GM12878 (cell line): ENCODE measurements around the gene TIRAP. TPM values are rescaled to one million over a fixed set of nuclear protein-coding genes. Genes with fewer than 3 reads are reported as not detected.

Experiments used
- ATAC-seq: fragments of 200-7000 bp; cut with Tn5 transposase; 3 replicates; pipeline ENCODE4 v1.9.1; 2020; ENCODE audit warnings: mild to moderate bottlenecking, moderate library complexity
- BruUV-seq: library from RNA; stranded (reverse); fragments of 400-500 nt; replicated peaks from 2 replicates; lab custom pipeline; 2021; lab: Mats Ljungman, UMichigan
- CTCF ChIA-PET: fragments of 300-600 bp; sonication (Branson Sonifier 250); formaldehyde crosslinking; extraction: SDS; loops from one replicate; lab custom pipeline; 2021; ENCODE audit warnings: inconsistent platforms; lab: Yijun Ruan, JAX
- POLR2A ChIA-PET: fragments of 350-600 bp; formaldehyde crosslinking; extraction: SDS; loops from one replicate; lab custom pipeline; 2021; ENCODE audit warnings: inconsistent platforms; lab: Charles Lee
- RAD21 ChIA-PET: fragments of 300-600 bp; sonication (Branson Sonifier 250); formaldehyde crosslinking; loops from one replicate; lab custom pipeline; 2023; ENCODE audit warnings: antibody characterized with exemption; ENCODE audit not compliant: unreplicated experiment; lab: Charles Lee
- SMC1A ChIA-PET: fragments of 300-600 bp; sonication (Branson Sonifier 250); formaldehyde crosslinking; loops from one replicate; lab custom pipeline; 2023; ENCODE audit not compliant: unreplicated experiment, uncharacterized antibody; lab: Charles Lee
- DNase-seq: peaks from one replicate; pipeline ENCODE4 v3.0.0-alpha.2; 2011; ENCODE audit warnings: low read depth, low spot score
- FAIRE-seq: peaks from 3 replicates; lab custom pipeline; 2011; peaks lifted over from hg19 to GRCh38; lab: Jason Lieb, UNC
- H2AFZ ChIP-seq: 2 replicates; pipeline ENCODE4 v1.6.0; 2011; ENCODE audit warnings: low read depth, low read length, control low read depth; ENCODE audit not compliant: control insufficient read depth
- H3K27ac ChIP-seq: 2 replicates; pipeline ENCODE4 v1.5.1; 2011; ENCODE audit warnings: control low read depth; ENCODE audit not compliant: control insufficient read depth, insufficient read depth
- H3K27me3 ChIP-seq, 2 experiments: replicated peaks in 1 of 2; 2 replicates each; pipeline versions ENCODE4 v1.6.0 to v1.6.1; 2011; ENCODE audit warnings: low read length in 1 of 2; ENCODE audit not compliant: control insufficient read depth in 2 of 2, insufficient read depth in 2 of 2
- H3K36me3 ChIP-seq, 2 experiments: 2 replicates each; pipeline ENCODE4 v1.5.1; 2011; ENCODE audit warnings: low read length in 1 of 2; ENCODE audit not compliant: control insufficient read depth in 2 of 2, insufficient read depth in 2 of 2
- H3K4me1 ChIP-seq: 2 replicates; pipeline ENCODE4 v1.6.1; 2011; ENCODE audit warnings: mild to moderate bottlenecking, low read length, moderate library complexity, mixed read lengths; ENCODE audit not compliant: control insufficient read depth, insufficient read depth
- H3K4me2 ChIP-seq: 2 replicates; pipeline ENCODE4 v1.6.0; 2011; ENCODE audit warnings: control low read depth; ENCODE audit not compliant: control insufficient read depth, insufficient read depth
- H3K4me3 ChIP-seq: fragments of 200-600 bp; sonication (generic); 2 replicates; pipeline ENCODE4 v1.5.1; 2016
- H3K79me2 ChIP-seq: 2 replicates; pipeline ENCODE4 v1.6.0; 2011; ENCODE audit warnings: low read length; ENCODE audit not compliant: control insufficient read depth, insufficient read depth
- H3K9ac ChIP-seq: 2 replicates; pipeline ENCODE4 v1.8.0; 2011; ENCODE audit warnings: low read length, control low read depth, mixed read lengths; ENCODE audit not compliant: control insufficient read depth, insufficient read depth
- H3K9me3 ChIP-seq: replicated peaks from 3 replicates; pipeline ENCODE4 v1.5.1; 2011; ENCODE audit warnings: mild to moderate bottlenecking, low read length; ENCODE audit not compliant: control insufficient read depth, insufficient read depth
- H4K20me1 ChIP-seq: 2 replicates; pipeline ENCODE4 v1.6.0; 2011; ENCODE audit not compliant: control insufficient read depth, insufficient read depth
- CBFB ChIP-seq: IDR thresholded peaks from 2 replicates; pipeline ENCODE4 v1.6.1; 2016; ENCODE audit warnings: antibody characterized with exemption, low read depth
- ETV6 ChIP-seq, 2 experiments: fragments of 450-650 bp in 1 of 2; IDR thresholded peaks in 1 of 2; conservative IDR thresholded peaks in 1 of 2; 2 replicates each; pipeline ENCODE4 v1.6.1; 2014; ENCODE audit warnings: antibody characterized with exemption in 1 of 2, borderline replicate concordance in 1 of 2, low read depth in 1 of 2, mild to moderate bottlenecking in 1 of 2, moderate library complexity in 1 of 2
- FOXK2 ChIP-seq: fragments of 450-650 bp; IDR thresholded peaks from 2 replicates; pipeline ENCODE4 v1.6.1; 2017; ENCODE audit warnings: mild to moderate bottlenecking, moderate library complexity
- GABPA ChIP-seq: IDR thresholded peaks from 2 replicates; pipeline ENCODE4 v1.6.1; 2014; ENCODE audit warnings: antibody characterized with exemption, low read depth, mild to moderate bottlenecking, inconsistent platforms
- HDAC6 ChIP-seq: fragments of 200-600 bp; sonication (generic); IDR thresholded peaks from one replicate; pipeline ENCODE4 v1.8.0; 2017; ENCODE audit warnings: antibody characterized with exemption; ENCODE audit not compliant: unreplicated experiment
- IRF4 ChIP-seq: IDR thresholded peaks from 2 replicates; pipeline ENCODE4 v1.6.1; 2011; ENCODE audit warnings: low read depth, low read length
- IRF5 ChIP-seq: fragments of 450-650 bp; IDR thresholded peaks from 2 replicates; pipeline ENCODE4 v1.6.1; 2017; ENCODE audit warnings: borderline replicate concordance
- NR2C1 ChIP-seq: fragments of 450-650 bp; IDR thresholded peaks from 2 replicates; pipeline ENCODE4 v1.6.1; 2017; ENCODE audit warnings: antibody characterized with exemption, mild to moderate bottlenecking, moderate library complexity
- NR2F1 ChIP-seq: fragments of 450-650 bp; conservative IDR thresholded peaks from 2 replicates; pipeline ENCODE4 v1.6.1; 2017; ENCODE audit warnings: mild to moderate bottlenecking
- PML ChIP-seq: IDR thresholded peaks from 2 replicates; pipeline ENCODE4 v1.6.1; 2012; ENCODE audit warnings: low read length, inconsistent platforms
- RBBP5 ChIP-seq: fragments of 200-600 bp; sonication (generic); conservative IDR thresholded peaks from 2 replicates; pipeline ENCODE4 v1.6.1; 2016
- RELB ChIP-seq: fragments of 450-650 bp; IDR thresholded peaks from 2 replicates; pipeline ENCODE4 v1.6.1; 2017; ENCODE audit warnings: low read depth, mild to moderate bottlenecking, moderate library complexity
- SMC3 ChIP-seq: IDR thresholded peaks from 2 replicates; pipeline ENCODE4 v1.6.1; 2011; ENCODE audit warnings: low read length, improper control_type of control experiment, borderline replicate concordance
- SRF ChIP-seq, 2 experiments: IDR thresholded peaks; 2 replicates each; pipeline ENCODE4 v1.6.1; 2011; ENCODE audit warnings: low read depth in 2 of 2, low read length in 2 of 2, mild to moderate bottlenecking in 1 of 2, moderate library complexity in 1 of 2
- SUPT20H ChIP-seq: IDR thresholded peaks from 2 replicates; pipeline ENCODE4 v1.6.1; 2011; ENCODE audit warnings: low read depth, mild to moderate bottlenecking, low read length, moderate library complexity, borderline replicate concordance; ENCODE audit not compliant: control insufficient read depth
- TARDBP ChIP-seq: IDR thresholded peaks from 2 replicates; pipeline ENCODE4 v1.6.1; 2016; ENCODE audit warnings: borderline replicate concordance
- WRNIP1 ChIP-seq: IDR thresholded peaks from 2 replicates; pipeline ENCODE4 v1.6.1; 2011; ENCODE audit warnings: low read depth, low read length, improper control_type of control experiment, borderline replicate concordance
- ZNF274 ChIP-seq: IDR thresholded peaks from one replicate; pipeline ENCODE4 v1.8.0; 2011; ENCODE audit not compliant: insufficient read length, insufficient read depth
- WGBS: methylation state at CpG from one replicate; pipeline ENCODE4 v1.1.6; 2016; ENCODE audit warnings: low lambda C conversion rate; ENCODE audit not compliant: insufficient replicate concordance, insufficient coverage; ENCODE audit errors: missing lambda C conversion rate; 5-methylcytosine and 5-hydroxymethylcytosine counted together
- in situ Hi-C: fragments of 300-500 bp; cut with MboI; formaldehyde crosslinking; loops from 9 replicates; pipeline ENCODE4 v1.14.3; 2018; ENCODE audit warnings: mixed read lengths
- intact Hi-C: fragments of 100-400 bp; cut with micrococcal nuclease; formaldehyde crosslinking; loops from one replicate; pipeline ENCODE4 v1.14.2; 2022; ENCODE audit not compliant: unreplicated experiment
- polyA plus RNA-seq, 11 experiments: library from polyadenylated mRNA; depleted of rRNA in 4 of 11; unstranded in 6 of 11; stranded (reverse) in 5 of 11; fragments of >200 nt; fragmentation: Nextera tagmentation in 4 of 11; fragmentation: Illumina TruSeq in 1 of 11; extraction: Ambion mirVana in 4 of 11; extraction: Trizol in 1 of 11; gene quantifications; 1 replicate in 1 of 11; 2 replicates in 10 of 11; pipeline versions ENCODE4 v1.2.1 to v1.2.3, GENCODE V29; 2011 to 2016; ENCODE audit warnings: inconsistent platforms in 2 of 11, missing spikeins in 2 of 11, low read depth in 1 of 11
- total RNA-seq, 4 experiments: library from RNA; depleted of rRNA in 3 of 4; stranded (reverse); fragments of >200 nt in 3 of 4; fragmentation: Illumina TruSeq in 1 of 4; extraction: Trizol in 1 of 4; gene quantifications; 2 replicates each; pipeline versions ENCODE4 v1.2.1 to v1.2.3, GENCODE V29; 2013 to 2021
- TF ChIP-seq, protein P1 (sequence below): IDR thresholded peaks from 2 replicates; pipeline ENCODE4 v1.6.1; 2011; ENCODE audit warnings: borderline replicate concordance, low read depth, mild to moderate bottlenecking, moderate library complexity, mixed read lengths, low read length; ENCODE audit not compliant: insufficient read depth; ENCODE audit errors: extremely low read length
- TF ChIP-seq, protein P2 (sequence below): IDR thresholded peaks from 2 replicates; pipeline ENCODE4 v1.6.1; 2012; ENCODE audit warnings: low read depth, low read length, improper control_type of control experiment

TIRAP gene
- total and polyA plus RNA-seq, 10 of the 15 experiments (the other 5 are each of a cell fraction or from before 2014, with no cell fraction given): 0.76 to 9.9 (median 4.7) TPM

- H4K20me1 ChIP-seq: no peaks in the 10 kb centered on the region
- no peak for FAIRE-seq
- CTCF ChIA-PET: no interaction called here
- no peak overlapping the region for H3K9ac ChIP-seq
- H3K36me3 ChIP-seq: peaks cover 16 to 22% of the 10 kb centered on the region in 2 experiments
- in situ Hi-C loops: no loop called here
- SMC1A ChIA-PET: interaction anchor here (0.9 kb wide), 1 partner anchor 16 kb away, joined by 5 read pairs; no protein-coding TSS in a partner anchor
- 90% methylated on average over 17 of the region's 17 CpGs for WGBS
- RAD21 ChIA-PET: no interaction called here
- no TSS peak for BruUV-seq
- TF ChIP-seq GABPA (no peak), WRNIP1 (no peak), IRF4 (no peak), ETV6 (conservative IDR thresholded peaks at IDR 0.05 in 1 of 2, IDR thresholded peaks at IDR 0.05 in 1 of 2; ENCODE audit: borderline replicate concordance in 1 of 2, low read depth in 1 of 2) (no peak), SRF (IDR thresholded peaks at IDR 0.05; ENCODE audit: low read depth in 2 of 2, low read length in 2 of 2) (no peak), RELB (no peak), SMC3 (no peak), NR2F1 (no peak), TARDBP (no peak), SUPT20H (no peak), NR2C1 (no peak), RBBP5 (no peak), FOXK2 (no peak), ZNF274 (no peak), HDAC6 (no peak), IRF5 (no peak), PML (no peak), CBFB (no peak)
- TF ChIP-seq, protein P1, sequence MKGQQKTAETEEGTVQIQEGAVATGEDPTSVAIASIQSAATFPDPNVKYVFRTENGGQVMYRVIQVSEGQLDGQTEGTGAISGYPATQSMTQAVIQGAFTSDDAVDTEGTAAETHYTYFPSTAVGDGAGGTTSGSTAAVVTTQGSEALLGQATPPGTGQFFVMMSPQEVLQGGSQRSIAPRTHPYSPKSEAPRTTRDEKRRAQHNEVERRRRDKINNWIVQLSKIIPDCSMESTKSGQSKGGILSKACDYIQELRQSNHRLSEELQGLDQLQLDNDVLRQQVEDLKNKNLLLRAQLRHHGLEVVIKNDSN: no peak
- TF ChIP-seq, protein P2, sequence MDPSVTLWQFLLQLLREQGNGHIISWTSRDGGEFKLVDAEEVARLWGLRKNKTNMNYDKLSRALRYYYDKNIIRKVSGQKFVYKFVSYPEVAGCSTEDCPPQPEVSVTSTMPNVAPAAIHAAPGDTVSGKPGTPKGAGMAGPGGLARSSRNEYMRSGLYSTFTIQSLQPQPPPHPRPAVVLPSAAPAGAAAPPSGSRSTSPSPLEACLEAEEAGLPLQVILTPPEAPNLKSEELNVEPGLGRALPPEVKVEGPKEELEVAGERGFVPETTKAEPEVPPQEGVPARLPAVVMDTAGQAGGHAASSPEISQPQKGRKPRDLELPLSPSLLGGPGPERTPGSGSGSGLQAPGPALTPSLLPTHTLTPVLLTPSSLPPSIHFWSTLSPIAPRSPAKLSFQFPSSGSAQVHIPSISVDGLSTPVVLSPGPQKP: no peak
- no peaks in the 10 kb centered on the region for H3K4me1 ChIP-seq
- intact Hi-C loops: no loop called here
- H3K79me2 ChIP-seq: no peaks in the 10 kb centered on the region
- H2AFZ ChIP-seq: no peak overlapping the region
- H3K4me2 ChIP-seq: no peak overlapping the region
- H3K27me3 ChIP-seq: no peaks in the 10 kb centered on the region
- DNase-seq: no peak
- POLR2A ChIA-PET: no interaction called here
- H3K27ac ChIP-seq: no peak overlapping the region
- no peaks in the 10 kb centered on the region for H3K9me3 ChIP-seq
- no peak overlapping the region for H3K4me3 ChIP-seq
- ATAC-seq: no peak
Observed at GRCh38 chr11:126327281-126328000, 44.5 kb downstream of the TIRAP start.
